ENCODE data around the gene ANKS1B.

ANKS1B gene

GRCh38 chr12:99068993-99069747 is 915.6 kb downstream of the ANKS1B start:
- Histone ChIP-seq H3K9me2 (replicated peaks; ENCODE audit: low read depth, low read length) (no peaks in the 10 kb centered on the region), H3K4me1 (ENCODE audit: insufficient read depth, low read length, poor library complexity, severe bottlenecking) (no peaks in the 10 kb centered on the region), H3K4me2 (ENCODE audit: low read depth, low read length, poor library complexity, severe bottlenecking) (no peak overlapping the region), H4K20me1 (ENCODE audit: insufficient read depth, low read length, poor library complexity, severe bottlenecking) (no peaks in the 10 kb centered on the region), H3K36me3 (ENCODE audit: insufficient read depth, low read length) (no peaks in the 10 kb centered on the region), H3K9ac (ENCODE audit: low read depth, low read length, poor library complexity, severe bottlenecking) (no peak overlapping the region), H3K4me3 (ENCODE audit: low read length, poor library complexity, severe bottlenecking) (no peak overlapping the region), H3F3A (ENCODE audit: low read depth) (no peaks in the 10 kb centered on the region), H2AFZ (ENCODE audit: low read length) (no peak overlapping the region), H3K9me3 (ENCODE audit: insufficient read depth, low read depth, low read length) (no peaks in the 10 kb centered on the region), H3K27me3 (ENCODE audit: insufficient read depth, low read length, poor library complexity, severe bottlenecking) (no peaks in the 10 kb centered on the region), H3K79me2 (ENCODE audit: insufficient read depth, low read length) (no peaks in the 10 kb centered on the region)
- TF ChIP-seq EZH2phosphoT487 (IDR thresholded peaks at IDR 0.05; ENCODE audit: borderline replicate concordance) (no peak), CTCF (conservative IDR thresholded peaks at IDR 0.05; ENCODE audit: low read length) (no peak)

GRCh38 chr12:99067171-99067785 is 917.5 kb downstream of the ANKS1B start:
- Histone ChIP-seq H3K9me2 (replicated peaks; ENCODE audit: low read depth, low read length) (no peaks in the 10 kb centered on the region), H3K4me2 (ENCODE audit: low read depth, low read length, poor library complexity, severe bottlenecking) (no peak overlapping the region), H3K4me1 (ENCODE audit: insufficient read depth, low read length, poor library complexity, severe bottlenecking) (no peaks in the 10 kb centered on the region), H3K27me3 (ENCODE audit: insufficient read depth, low read length, poor library complexity, severe bottlenecking) (no peaks in the 10 kb centered on the region), H3K79me2 (ENCODE audit: insufficient read depth, low read length) (no peaks in the 10 kb centered on the region), H3F3A (ENCODE audit: low read depth) (no peaks in the 10 kb centered on the region), H3K36me3 (ENCODE audit: insufficient read depth, low read length) (no peaks in the 10 kb centered on the region), H3K4me3 (ENCODE audit: low read length, poor library complexity, severe bottlenecking) (no peak overlapping the region), H3K9ac (ENCODE audit: low read depth, low read length, poor library complexity, severe bottlenecking) (no peak overlapping the region), H4K20me1 (ENCODE audit: insufficient read depth, low read length, poor library complexity, severe bottlenecking) (no peaks in the 10 kb centered on the region), H2AFZ (ENCODE audit: low read length) (no peak overlapping the region), H3K9me3 (ENCODE audit: insufficient read depth, low read depth, low read length) (no peaks in the 10 kb centered on the region)
- TF ChIP-seq CTCF (conservative IDR thresholded peaks at IDR 0.05; ENCODE audit: low read length) (no peak), EZH2phosphoT487 (IDR thresholded peaks at IDR 0.05; ENCODE audit: borderline replicate concordance) (no peak)

DNA sequence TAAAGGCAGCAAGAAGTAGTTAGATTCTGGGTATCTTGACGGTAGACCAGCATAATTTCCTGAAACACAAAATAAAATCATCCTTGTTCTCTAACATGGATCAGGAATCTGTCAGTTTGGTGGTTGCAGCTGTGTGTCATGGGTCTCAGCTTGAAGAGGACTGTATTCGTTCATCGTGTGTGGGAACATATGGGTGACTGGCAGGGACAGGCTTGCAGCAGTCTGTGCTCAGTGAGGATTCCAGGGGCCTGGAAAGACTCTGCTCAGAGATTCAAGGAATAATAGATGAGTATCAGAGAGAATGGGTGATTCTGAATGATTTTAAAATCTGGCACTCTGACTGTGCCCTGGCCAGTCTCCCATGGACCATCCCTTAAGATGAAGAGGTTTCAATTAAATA is 918.0 kb downstream of the ANKS1B start:
- Histone ChIP-seq H3K27me3 (ENCODE audit: insufficient read depth, low read length, poor library complexity, severe bottlenecking) (no peaks in the 10 kb centered on the region), H3K4me1 (ENCODE audit: insufficient read depth, low read length, poor library complexity, severe bottlenecking) (no peaks in the 10 kb centered on the region), H2AFZ (ENCODE audit: low read length) (no peak overlapping the region), H3K9ac (ENCODE audit: low read depth, low read length, poor library complexity, severe bottlenecking) (no peak overlapping the region), H3K9me3 (ENCODE audit: insufficient read depth, low read depth, low read length) (no peaks in the 10 kb centered on the region), H4K20me1 (ENCODE audit: insufficient read depth, low read length, poor library complexity, severe bottlenecking) (no peaks in the 10 kb centered on the region), H3K4me2 (ENCODE audit: low read depth, low read length, poor library complexity, severe bottlenecking) (no peak overlapping the region), H3K9me2 (replicated peaks; ENCODE audit: low read depth, low read length) (no peaks in the 10 kb centered on the region), H3K79me2 (ENCODE audit: insufficient read depth, low read length) (no peaks in the 10 kb centered on the region), H3K36me3 (ENCODE audit: insufficient read depth, low read length) (no peaks in the 10 kb centered on the region), H3F3A (ENCODE audit: low read depth) (no peaks in the 10 kb centered on the region), H3K4me3 (ENCODE audit: low read length, poor library complexity, severe bottlenecking) (no peak overlapping the region)
- no peak for TF ChIP-seq CTCF (conservative IDR thresholded peaks at IDR 0.05; ENCODE audit: low read length)
- TF ChIP-seq EZH2phosphoT487 (IDR thresholded peaks at IDR 0.05; ENCODE audit: borderline replicate concordance), result no peak
